Endothelial cell (in vitro differentiated cells): ENCODE measurements around the gene G2E3. TPM values are rescaled to one million over a fixed set of nuclear protein-coding genes. Genes with fewer than 3 reads are reported as not detected.

ENCODE experiments used
- DNase-seq: peaks from one replicate; pipeline ENCODE4 v3.0.0; 2021; ENCODE audit warnings: low spot score
- H3K27ac Mint-ChIP-seq: one replicate; pipeline ENCODE4 v1.8.0; 2021; ENCODE audit warnings: mixed read lengths, inconsistent platforms; ENCODE audit not compliant: unreplicated experiment
- H3K27me3 Mint-ChIP-seq: one replicate; pipeline ENCODE4 v1.8.0; 2021; ENCODE audit warnings: mild to moderate bottlenecking, moderate library complexity, mixed read lengths, inconsistent platforms; ENCODE audit not compliant: unreplicated experiment
- H3K36me3 Mint-ChIP-seq: one replicate; pipeline ENCODE4 v1.8.0; 2021; ENCODE audit warnings: mild to moderate bottlenecking, low read depth, mixed read lengths, inconsistent platforms; ENCODE audit not compliant: unreplicated experiment
- H3K4me1 Mint-ChIP-seq: one replicate; pipeline ENCODE4 v1.8.0; 2021; ENCODE audit warnings: mild to moderate bottlenecking, mixed read lengths, inconsistent platforms; ENCODE audit not compliant: unreplicated experiment
- H3K4me3 Mint-ChIP-seq: one replicate; pipeline ENCODE4 v1.8.0; 2021; ENCODE audit warnings: mild to moderate bottlenecking, mixed read lengths, inconsistent platforms; ENCODE audit not compliant: unreplicated experiment
- H3K9me3 Mint-ChIP-seq: one replicate; pipeline ENCODE4 v1.8.0; 2021; ENCODE audit warnings: mixed read lengths, inconsistent platforms; ENCODE audit not compliant: unreplicated experiment
- CTCF ChIP-seq: fragments of 200-600 bp; sonication (generic); IDR thresholded peaks from one replicate; pipeline ENCODE4 v1.5.0; 2021; ENCODE audit warnings: antibody characterized with exemption; ENCODE audit not compliant: unreplicated experiment
- long read RNA-seq: library from polyadenylated mRNA; unstranded; transcript quantifications from one replicate; pipeline ENCODE4 v2.0.0, GENCODE V29; 2020; ENCODE audit not compliant: unreplicated experiment
- total RNA-seq: library from RNA; stranded (reverse); fragmentation: NEBNext Ultra II Directional; extraction: Animal tissue kit (Norgen Biotek cat#: 25700); gene quantifications from one replicate; pipeline ENCODE4 v1.2.1, GENCODE V29; 2021; ENCODE audit not compliant: unreplicated experiment

The G2E3 gene
- total RNA-seq: 23.9 TPM
- long read RNA-seq, full-length matches to known transcripts: 2 of 11 reads
- long read RNA-seq, partial matches to known transcripts: 9 of 11 reads
- long read RNA-seq, other reads (novel, unspliced or antisense): 0 of 11 reads

DNA sequence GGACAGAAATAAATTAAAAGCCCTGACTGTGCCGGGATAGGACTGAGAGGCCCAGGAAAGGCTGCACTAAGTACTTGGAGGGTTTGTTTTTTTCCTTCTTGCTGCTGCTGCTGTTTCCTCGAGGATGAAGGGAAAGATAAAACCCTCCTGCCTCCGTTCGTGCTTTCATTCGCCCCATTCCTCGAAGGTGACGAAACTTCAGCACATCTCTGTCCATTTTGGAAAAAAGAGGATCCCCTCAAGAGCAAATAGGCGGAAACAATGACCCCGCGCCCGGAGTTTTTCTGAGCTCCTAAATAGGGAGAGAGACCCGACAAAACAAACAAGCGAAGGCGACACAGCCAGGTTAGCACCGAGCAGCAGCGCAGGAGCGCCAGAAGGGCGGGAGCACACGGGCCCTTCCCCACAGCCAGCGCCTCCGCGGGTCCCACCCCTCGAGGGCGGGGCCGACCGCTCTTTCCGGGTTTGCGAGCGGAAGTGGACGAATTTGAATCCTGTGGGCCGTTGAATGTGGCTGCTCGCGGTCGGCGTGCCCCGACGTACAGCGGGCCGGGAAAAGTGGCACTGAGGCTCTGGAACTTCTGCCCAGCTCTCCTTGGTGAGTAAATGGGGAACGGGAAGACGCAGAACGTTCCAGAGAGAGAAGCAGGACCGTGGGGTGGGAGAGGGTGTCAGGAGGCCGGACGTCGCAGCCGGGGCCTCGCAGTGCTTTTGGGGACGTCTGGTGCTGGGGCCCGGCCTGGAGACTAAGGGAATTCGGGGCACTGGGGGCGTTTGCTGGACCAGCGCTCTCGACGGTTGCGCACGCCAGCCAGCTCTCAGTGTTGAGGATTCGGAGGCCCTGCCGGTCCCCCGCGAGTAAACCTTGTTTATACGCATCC, at the start of gene G2E3:
Gene G2E3, plus strand, starts transcription at position 484 of the 881 bp plus-strand sequence. CDS start 21,922 bp downstream, outside the sequence.
- Mint-ChIP-seq H3K27ac (peak within 1 kb of the TSS; percentile 99), H3K4me1 (peaks cover 18% of the 10 kb centered on the region), H3K27me3 (peaks cover 5% of the 10 kb centered on the region), H3K9me3 (no peaks in the 10 kb centered on the region), H3K4me3 (peak within 1 kb of the TSS; percentile 99), H3K36me3 (peaks cover 8% of the 10 kb centered on the region)
- peak; percentile 89 for DNase-seq
- TF ChIP-seq CTCF: no peak

- Mint-ChIP-seq H3K36me3 (no peaks in the 10 kb centered on the region), H3K4me3 (no peak overlapping the region), H3K27ac (no peak overlapping the region), H3K27me3 (no peaks in the 10 kb centered on the region), H3K9me3 (no peaks in the 10 kb centered on the region), H3K4me1 (no peaks in the 10 kb centered on the region)
- no peak for TF ChIP-seq CTCF
- no peak for DNase-seq
Observed at GRCh38 chr14:30517737-30518136, 41.2 kb upstream of the G2E3 start.

- no peak for TF ChIP-seq CTCF
- no peak for DNase-seq
- Mint-ChIP-seq H3K36me3 (no peaks in the 10 kb centered on the region), H3K27me3 (no peaks in the 10 kb centered on the region), H3K4me1 (no peaks in the 10 kb centered on the region), H3K4me3 (no peak overlapping the region), H3K9me3 (no peaks in the 10 kb centered on the region), H3K27ac (no peak overlapping the region)
Observed at GRCh38 chr14:30518867-30519560, 39.9 kb upstream of the G2E3 start.

GRCh38 chr14:30519961-30520360, 39.0 kb upstream of the G2E3 start:
- no peaks in the 10 kb centered on the region for H3K36me3 Mint-ChIP-seq
- no peak for TF ChIP-seq CTCF
- H3K27me3 Mint-ChIP-seq: no peaks in the 10 kb centered on the region
- no peak overlapping the region for H3K4me3 Mint-ChIP-seq
- H3K27ac Mint-ChIP-seq: no peak overlapping the region
- no peaks in the 10 kb centered on the region for H3K4me1 Mint-ChIP-seq
- H3K9me3 Mint-ChIP-seq: no peaks in the 10 kb centered on the region
- DNase-seq: no peak
